ENCODE measurements around the gene GALNT17. TPM values are rescaled to one million over a fixed set of nuclear protein-coding genes. Genes with fewer than 3 reads are reported as not detected.
A peak's percentile ranks its signal among the peaks of the same experiment; 100 is the strongest.

The GALNT17 gene
- total and polyA plus RNA-seq, 3 experiments from 2014 or later, result not detected

DNA sequence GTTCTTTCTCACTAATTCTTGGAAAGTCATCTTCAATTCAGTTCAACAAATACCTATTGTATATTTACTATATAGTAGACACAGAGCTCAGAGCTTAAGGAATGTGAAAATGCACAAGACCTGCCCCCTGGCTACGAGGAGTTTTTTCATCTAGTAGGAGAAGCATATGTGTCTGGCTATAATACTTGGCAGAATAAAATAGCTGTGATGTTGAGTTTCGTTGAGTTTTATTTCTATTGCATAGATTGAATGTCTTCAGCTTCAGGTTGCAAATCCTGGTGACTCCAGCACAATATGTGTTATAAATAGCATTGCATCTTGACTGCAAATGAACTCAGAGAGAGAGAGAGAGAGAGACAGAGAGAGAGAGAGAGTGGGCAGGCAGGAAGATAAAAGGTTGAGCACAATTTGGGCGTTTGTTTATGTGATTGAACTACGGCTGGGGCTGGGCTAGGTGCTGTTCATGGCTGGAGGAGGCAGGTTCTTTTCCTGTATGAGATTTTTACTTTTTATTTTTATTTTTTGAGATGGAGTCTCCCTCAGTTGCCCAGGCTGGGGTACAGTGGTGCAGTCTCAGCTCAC lies 229.6 kb downstream of the GALNT17 start:
- Mint-ChIP-seq H3K36me3 (no peaks in the 10 kb centered on the region), H3K9me3 (peaks cover 5 to 33% (median 12%) of the 10 kb centered on the region in 5 donors), H3K4me1 (no peaks in the 10 kb centered on the region), H3K4me3 (no peak overlapping the region), H3K27ac (no peak overlapping the region), H3K27me3 (peaks cover 0 to 1% of the 10 kb centered on the region in 2 donors)
- ChIA-PET POLR2A (no interaction called here), CTCF (no interaction called here)
- no peak for DNase-seq
- Histone ChIP-seq H3K4me1 (ENCODE audit: insufficient read depth, low read length) (no peaks in the 10 kb centered on the region), H3K36me3 (ENCODE audit: insufficient read depth, low read length) (no peaks in the 10 kb centered on the region), H3K9me3 (ENCODE audit: low read length) (no peaks in the 10 kb centered on the region), H3K27ac (ENCODE audit: low read depth, low read length) (no peak overlapping the region), H3K4me3 (ENCODE audit: low read length) (no peak overlapping the region), H3K27me3 (ENCODE audit: insufficient read depth, low read length, poor library complexity, severe bottlenecking) (no peaks in the 10 kb centered on the region)

DNA sequence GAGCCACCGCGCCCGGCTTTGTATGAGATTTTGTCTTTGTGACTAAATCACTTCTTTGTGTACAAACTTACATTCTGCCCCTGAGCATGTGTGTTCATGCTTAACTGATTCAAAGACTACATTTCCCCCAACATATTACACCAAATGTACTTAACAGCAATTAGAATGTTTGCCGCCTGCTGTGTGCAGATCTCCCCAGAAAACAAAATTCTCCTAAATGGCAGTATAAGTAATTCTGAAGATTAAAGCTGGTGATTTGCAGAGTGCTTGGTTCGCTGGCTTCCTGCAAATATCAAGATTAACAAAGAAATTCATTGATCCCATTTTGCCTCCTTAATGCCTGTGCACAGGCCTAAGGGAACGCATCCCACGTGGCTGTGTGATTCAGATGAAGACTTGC lies 230.3 kb downstream of the GALNT17 start:
- no peaks in the 10 kb centered on the region for H3K27me3 ChIP-seq (ENCODE audit: insufficient read depth, low read length, poor library complexity, severe bottlenecking)
- peaks cover 0 to 1% of the 10 kb centered on the region in 2 donors for H3K27me3 Mint-ChIP-seq
- H3K9me3 ChIP-seq (ENCODE audit: low read length), result no peaks in the 10 kb centered on the region
- POLR2A ChIA-PET, result no interaction called here
- no peaks in the 10 kb centered on the region for H3K36me3 Mint-ChIP-seq
- no peak overlapping the region for H3K27ac ChIP-seq (ENCODE audit: low read depth, low read length)
- DNase-seq, result no peak
- peaks cover 5 to 29% (median 12%) of the 10 kb centered on the region in 5 donors for H3K9me3 Mint-ChIP-seq
- CTCF ChIA-PET, result no interaction called here
- no peaks in the 10 kb centered on the region for H3K4me1 Mint-ChIP-seq
- H3K27ac Mint-ChIP-seq, result no peak overlapping the region
- H3K4me1 ChIP-seq (ENCODE audit: insufficient read depth, low read length), result no peaks in the 10 kb centered on the region
- H3K4me3 Mint-ChIP-seq, result no peak overlapping the region
- no peaks in the 10 kb centered on the region for H3K36me3 ChIP-seq (ENCODE audit: insufficient read depth, low read length)
- no peak overlapping the region for H3K4me3 ChIP-seq (ENCODE audit: low read length)

GRCh38 chr7:71363223-71363622 lies 231.3 kb downstream of the GALNT17 start:
- ChIA-PET CTCF (no interaction called here), POLR2A (no interaction called here)
- no peak for DNase-seq
- no peak overlapping the region for H3K4me3 ChIP-seq (ENCODE audit: low read length)
- peaks cover 7 to 27% (median 13%) of the 10 kb centered on the region in 5 donors for H3K9me3 Mint-ChIP-seq
- no peaks in the 10 kb centered on the region for H3K36me3 ChIP-seq (ENCODE audit: insufficient read depth, low read length)
- no peaks in the 10 kb centered on the region for H3K4me1 ChIP-seq (ENCODE audit: insufficient read depth, low read length)
- H3K9me3 ChIP-seq (ENCODE audit: low read length), result no peaks in the 10 kb centered on the region
- H3K27ac ChIP-seq (ENCODE audit: low read depth, low read length), result no peak overlapping the region
- no peak overlapping the region for H3K4me3 Mint-ChIP-seq
- H3K27ac Mint-ChIP-seq, result no peak overlapping the region
- no peaks in the 10 kb centered on the region for H3K4me1 Mint-ChIP-seq
- no peaks in the 10 kb centered on the region for H3K27me3 ChIP-seq (ENCODE audit: insufficient read depth, low read length, poor library complexity, severe bottlenecking)
- peaks cover 0 to under 1% (median 0%) of the 10 kb centered on the region in 3 donors for H3K36me3 Mint-ChIP-seq
- H3K27me3 Mint-ChIP-seq, result peaks cover 0 to 1% of the 10 kb centered on the region in 2 donors

DNA sequence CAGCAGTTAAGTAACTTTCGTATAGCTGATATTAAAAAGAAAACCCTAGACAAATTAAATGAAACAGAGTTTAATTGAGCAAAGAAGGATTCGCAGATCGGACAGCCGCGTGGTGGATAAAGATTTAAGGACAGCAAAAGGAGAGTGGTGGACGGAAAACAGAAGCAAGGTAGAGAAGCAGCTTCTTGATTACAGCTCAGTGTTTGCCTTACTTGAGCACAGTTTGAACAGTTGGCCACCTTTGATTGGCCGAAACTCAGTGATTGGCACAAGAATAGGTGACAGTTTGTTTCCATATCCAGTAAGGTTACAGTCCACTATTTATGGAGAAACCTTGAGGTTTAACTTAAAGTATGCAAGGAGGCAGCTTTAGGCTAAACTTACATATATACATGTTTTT lies 231.7 kb downstream of the GALNT17 start:
- H3K9me3 ChIP-seq (ENCODE audit: low read length), result no peaks in the 10 kb centered on the region
- Mint-ChIP-seq H3K36me3 (peaks cover 0 to 2% (median 0%) of the 10 kb centered on the region in 3 donors), H3K9me3 (peaks cover 4 to 29% (median 15%) of the 10 kb centered on the region in 5 donors), H3K4me3 (no peak overlapping the region), H3K27me3 (peaks cover 0 to 1% of the 10 kb centered on the region in 2 donors), H3K27ac (no peak overlapping the region), H3K4me1 (no peaks in the 10 kb centered on the region)
- no peaks in the 10 kb centered on the region for H3K27me3 ChIP-seq (ENCODE audit: insufficient read depth, low read length, poor library complexity, severe bottlenecking)
- H3K4me1 ChIP-seq (ENCODE audit: insufficient read depth, low read length), result no peaks in the 10 kb centered on the region
- POLR2A ChIA-PET, result no interaction called here
- no peak overlapping the region for H3K4me3 ChIP-seq (ENCODE audit: low read length)
- CTCF ChIA-PET, result no interaction called here
- H3K27ac ChIP-seq (ENCODE audit: low read depth, low read length), result no peak overlapping the region
- no peak for DNase-seq
- H3K36me3 ChIP-seq (ENCODE audit: insufficient read depth, low read length), result no peaks in the 10 kb centered on the region

- H3K4me1 ChIP-seq (ENCODE audit: insufficient read depth, low read length), result no peaks in the 10 kb centered on the region
- H3K9me3 Mint-ChIP-seq, result peaks cover 4 to 26% (median 12%) of the 10 kb centered on the region in 5 donors
- no peak overlapping the region for H3K4me3 Mint-ChIP-seq
- H3K27ac ChIP-seq (ENCODE audit: low read depth, low read length), result no peak overlapping the region
- DNase-seq, result no peak
- H3K27me3 Mint-ChIP-seq, result peaks cover 0 to 1% of the 10 kb centered on the region in 2 donors
- H3K27me3 ChIP-seq (ENCODE audit: insufficient read depth, low read length, poor library complexity, severe bottlenecking), result no peaks in the 10 kb centered on the region
- peak overlapping the region in 1 of 8 donors; percentile 12 for H3K27ac Mint-ChIP-seq
- peaks cover 0 to 2% (median 0%) of the 10 kb centered on the region in 3 donors for H3K36me3 Mint-ChIP-seq
- no peak overlapping the region for H3K4me3 ChIP-seq (ENCODE audit: low read length)
- ChIA-PET POLR2A (no interaction called here), CTCF (no interaction called here)
- H3K36me3 ChIP-seq (ENCODE audit: insufficient read depth, low read length), result no peaks in the 10 kb centered on the region
- H3K4me1 Mint-ChIP-seq, result no peaks in the 10 kb centered on the region
- H3K9me3 ChIP-seq (ENCODE audit: low read length), result no peaks in the 10 kb centered on the region
These were observed 232.6 kb downstream of the GALNT17 start for GRCh38 chr7:71364551-71364950.

- no peak overlapping the region for H3K27ac Mint-ChIP-seq
- no peak for DNase-seq
- no peaks in the 10 kb centered on the region for H3K27me3 ChIP-seq (ENCODE audit: insufficient read depth, low read length, poor library complexity, severe bottlenecking)
- peaks cover 14 to 20% (median 15%) of the 10 kb centered on the region in 5 donors for H3K9me3 Mint-ChIP-seq
- no peaks in the 10 kb centered on the region for H3K9me3 ChIP-seq (ENCODE audit: low read length)
- no peak overlapping the region for H3K4me3 Mint-ChIP-seq
- peaks cover 0 to 4% (median 0%) of the 10 kb centered on the region in 3 donors for H3K36me3 Mint-ChIP-seq
- H3K36me3 ChIP-seq (ENCODE audit: insufficient read depth, low read length), result no peaks in the 10 kb centered on the region
- no peak overlapping the region for H3K27ac ChIP-seq (ENCODE audit: low read depth, low read length)
- ChIA-PET POLR2A (no interaction called here), CTCF (no interaction called here)
- no peak overlapping the region for H3K4me3 ChIP-seq (ENCODE audit: low read length)
- no peaks in the 10 kb centered on the region for H3K27me3 Mint-ChIP-seq
- H3K4me1 ChIP-seq (ENCODE audit: insufficient read depth, low read length), result no peaks in the 10 kb centered on the region
- no peaks in the 10 kb centered on the region for H3K4me1 Mint-ChIP-seq
These were observed 241.0 kb downstream of the GALNT17 start for GRCh38 chr7:71372991-71373390.

GRCh38 chr7:71377062-71377461 lies 245.1 kb downstream of the GALNT17 start:
- no peak overlapping the region for H3K27ac ChIP-seq (ENCODE audit: low read depth, low read length)
- Mint-ChIP-seq H3K27me3 (peaks cover 0 to 2% of the 10 kb centered on the region in 2 donors), H3K36me3 (peaks cover 0 to 2% (median 0%) of the 10 kb centered on the region in 3 donors), H3K4me1 (no peaks in the 10 kb centered on the region), H3K9me3 (peaks cover 18 to 38% (median 28%) of the 10 kb centered on the region in 5 donors), H3K4me3 (no peak overlapping the region), H3K27ac (no peak overlapping the region)
- no peaks in the 10 kb centered on the region for H3K9me3 ChIP-seq (ENCODE audit: low read length)
- no peaks in the 10 kb centered on the region for H3K27me3 ChIP-seq (ENCODE audit: insufficient read depth, low read length, poor library complexity, severe bottlenecking)
- no peaks in the 10 kb centered on the region for H3K36me3 ChIP-seq (ENCODE audit: insufficient read depth, low read length)
- H3K4me3 ChIP-seq (ENCODE audit: low read length), result no peak overlapping the region
- no peak for DNase-seq
- ChIA-PET CTCF (no interaction called here), POLR2A (no interaction called here)
- H3K4me1 ChIP-seq (ENCODE audit: insufficient read depth, low read length), result no peaks in the 10 kb centered on the region

DNA sequence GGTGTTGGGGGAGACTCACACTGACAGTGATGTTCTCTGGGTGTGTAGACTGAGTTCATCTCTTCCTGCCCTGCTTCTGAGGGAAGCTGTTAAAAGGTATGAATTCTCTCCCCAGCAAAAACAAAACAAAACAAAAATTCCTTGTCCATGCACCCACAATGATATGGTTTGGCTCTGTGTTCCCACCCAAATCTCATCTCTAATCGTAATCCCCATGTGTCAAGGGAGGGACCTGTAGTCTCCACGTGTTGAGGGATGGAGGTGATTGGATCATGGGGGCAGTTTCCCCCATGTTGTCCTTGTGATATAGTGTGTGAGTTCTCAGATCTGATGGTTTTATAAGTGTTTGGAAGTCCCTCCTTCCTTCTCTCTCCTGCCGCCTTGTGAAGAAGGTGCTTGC lies 245.5 kb downstream of the GALNT17 start:
- POLR2A ChIA-PET, result no interaction called here
- no peak overlapping the region for H3K27ac Mint-ChIP-seq
- CTCF ChIA-PET, result no interaction called here
- H3K4me3 Mint-ChIP-seq, result no peak overlapping the region
- peaks cover 0 to 2% (median 0%) of the 10 kb centered on the region in 3 donors for H3K36me3 Mint-ChIP-seq
- DNase-seq, result no peak
- no peak overlapping the region for H3K4me3 ChIP-seq (ENCODE audit: low read length)
- peaks cover 0 to 3% of the 10 kb centered on the region in 2 donors for H3K27me3 Mint-ChIP-seq
- H3K27ac ChIP-seq (ENCODE audit: low read depth, low read length), result no peak overlapping the region
- H3K36me3 ChIP-seq (ENCODE audit: insufficient read depth, low read length), result no peaks in the 10 kb centered on the region
- H3K27me3 ChIP-seq (ENCODE audit: insufficient read depth, low read length, poor library complexity, severe bottlenecking), result no peaks in the 10 kb centered on the region
- peaks cover 18 to 40% (median 28%) of the 10 kb centered on the region in 5 donors for H3K9me3 Mint-ChIP-seq
- no peaks in the 10 kb centered on the region for H3K9me3 ChIP-seq (ENCODE audit: low read length)
- no peaks in the 10 kb centered on the region for H3K4me1 ChIP-seq (ENCODE audit: insufficient read depth, low read length)
- H3K4me1 Mint-ChIP-seq, result no peaks in the 10 kb centered on the region

Measured in CD8-positive, alpha-beta memory T cell (primary cell).